ENCODE measurements around the gene STK4. TPM values are rescaled to one million over a fixed set of nuclear protein-coding genes. Genes with fewer than 3 reads are reported as not detected.

STK4 gene
- total RNA-seq, 1 experiment from 2014 or later, result 52.7 TPM

DNA sequence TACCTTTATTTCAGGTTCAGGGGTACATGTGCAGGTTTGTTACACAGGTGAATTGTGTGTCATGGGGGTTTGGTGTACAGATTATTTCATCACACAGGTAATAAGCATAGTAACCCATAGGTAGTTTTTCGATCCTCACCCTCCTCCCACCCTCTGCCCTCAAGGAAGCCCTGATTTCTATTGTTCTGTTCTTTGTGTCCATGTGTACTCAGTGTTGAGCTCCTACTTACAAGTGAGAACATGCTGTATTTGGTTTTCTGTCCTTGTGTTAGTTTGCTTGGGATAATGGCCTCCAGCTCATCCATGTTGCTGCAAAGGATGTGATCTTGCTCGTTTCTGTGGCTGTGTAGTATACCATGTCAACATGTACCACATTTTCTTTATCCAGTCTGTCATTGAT, 66.0 kb downstream of the STK4 start:
- no peak overlapping the region for H3K27ac ChIP-seq (ENCODE audit: low read depth, low read length, poor library complexity, severe bottlenecking)
- peaks cover 17% of the 10 kb centered on the region for H3K4me1 ChIP-seq (ENCODE audit: insufficient read depth, low read length, poor library complexity, severe bottlenecking)
- POLR2A ChIA-PET (ENCODE audit: low non-redundant PET), result no interaction called here
- TF ChIP-seq, protein P1, sequence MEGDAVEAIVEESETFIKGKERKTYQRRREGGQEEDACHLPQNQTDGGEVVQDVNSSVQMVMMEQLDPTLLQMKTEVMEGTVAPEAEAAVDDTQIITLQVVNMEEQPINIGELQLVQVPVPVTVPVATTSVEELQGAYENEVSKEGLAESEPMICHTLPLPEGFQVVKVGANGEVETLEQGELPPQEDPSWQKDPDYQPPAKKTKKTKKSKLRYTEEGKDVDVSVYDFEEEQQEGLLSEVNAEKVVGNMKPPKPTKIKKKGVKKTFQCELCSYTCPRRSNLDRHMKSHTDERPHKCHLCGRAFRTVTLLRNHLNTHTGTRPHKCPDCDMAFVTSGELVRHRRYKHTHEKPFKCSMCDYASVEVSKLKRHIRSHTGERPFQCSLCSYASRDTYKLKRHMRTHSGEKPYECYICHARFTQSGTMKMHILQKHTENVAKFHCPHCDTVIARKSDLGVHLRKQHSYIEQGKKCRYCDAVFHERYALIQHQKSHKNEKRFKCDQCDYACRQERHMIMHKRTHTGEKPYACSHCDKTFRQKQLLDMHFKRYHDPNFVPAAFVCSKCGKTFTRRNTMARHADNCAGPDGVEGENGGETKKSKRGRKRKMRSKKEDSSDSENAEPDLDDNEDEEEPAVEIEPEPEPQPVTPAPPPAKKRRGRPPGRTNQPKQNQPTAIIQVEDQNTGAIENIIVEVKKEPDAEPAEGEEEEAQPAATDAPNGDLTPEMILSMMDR (conservative IDR thresholded peaks at IDR 0.05; ENCODE audit: low read depth, low read length), result no peak
- no peak for TF ChIP-seq EZH2 (IDR thresholded peaks at IDR 0.05; ENCODE audit: borderline replicate concordance, low read depth, low read length, poor library complexity, severe bottlenecking)
- no peaks in the 10 kb centered on the region for H3K9me3 ChIP-seq (ENCODE audit: low read depth, low read length, poor library complexity, severe bottlenecking)
- no peak overlapping the region for H3K4me3 ChIP-seq (ENCODE audit: low read depth, low read length, poor library complexity, severe bottlenecking)
- intact Hi-C loops (cut with micrococcal nuclease; ENCODE audit: unreplicated experiment), result no loop called here
- H3K36me3 ChIP-seq (ENCODE audit: insufficient read depth, low read length, poor library complexity, severe bottlenecking), result no peaks in the 10 kb centered on the region
- no peak for DNase-seq (ENCODE audit: low spot score)
- CTCF ChIA-PET, result no interaction called here
- no TSS peak for BruUV-seq (replicated peaks)
- no peaks in the 10 kb centered on the region for H3K27me3 ChIP-seq (replicated peaks; ENCODE audit: insufficient read depth, low read depth, low read length, poor library complexity)

DNA sequence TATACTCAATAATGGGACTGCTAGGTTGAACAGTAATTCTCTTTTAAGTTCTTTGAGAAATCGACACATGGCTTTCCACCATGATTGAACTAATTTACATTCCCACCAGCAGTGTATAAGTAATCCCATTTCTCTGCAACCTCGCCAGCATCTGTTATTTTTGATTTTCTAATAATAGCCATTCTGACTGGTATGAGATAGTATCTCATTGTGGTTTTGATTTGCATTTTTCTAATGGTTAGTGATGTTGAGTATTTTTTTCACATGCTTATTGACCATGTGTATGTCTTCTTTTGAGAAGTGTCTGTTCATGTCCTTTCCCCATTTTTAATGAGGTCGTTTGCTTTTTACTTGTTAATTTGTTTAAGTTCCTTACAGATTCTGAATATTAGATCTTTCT, 66.5 kb downstream of the STK4 start:
- DNase-seq (ENCODE audit: low spot score), result no peak
- intact Hi-C loops (cut with micrococcal nuclease; ENCODE audit: unreplicated experiment), result no loop called here
- BruUV-seq (replicated peaks), result no TSS peak
- Histone ChIP-seq H3K4me1 (ENCODE audit: insufficient read depth, low read length, poor library complexity, severe bottlenecking) (peaks cover 19% of the 10 kb centered on the region), H3K36me3 (ENCODE audit: insufficient read depth, low read length, poor library complexity, severe bottlenecking) (no peaks in the 10 kb centered on the region), H3K27ac (ENCODE audit: low read depth, low read length, poor library complexity, severe bottlenecking) (no peak overlapping the region), H3K27me3 (replicated peaks; ENCODE audit: insufficient read depth, low read depth, low read length, poor library complexity) (no peaks in the 10 kb centered on the region), H3K9me3 (ENCODE audit: low read depth, low read length, poor library complexity, severe bottlenecking) (no peaks in the 10 kb centered on the region), H3K4me3 (ENCODE audit: low read depth, low read length, poor library complexity, severe bottlenecking) (no peak overlapping the region)
- TF ChIP-seq, protein P1 (conservative IDR thresholded peaks at IDR 0.05; ENCODE audit: low read depth, low read length), result no peak
- no peak for TF ChIP-seq EZH2 (IDR thresholded peaks at IDR 0.05; ENCODE audit: borderline replicate concordance, low read depth, low read length, poor library complexity, severe bottlenecking)
- ChIA-PET POLR2A (ENCODE audit: low non-redundant PET) (no interaction called here), CTCF (no interaction called here)

DNA sequence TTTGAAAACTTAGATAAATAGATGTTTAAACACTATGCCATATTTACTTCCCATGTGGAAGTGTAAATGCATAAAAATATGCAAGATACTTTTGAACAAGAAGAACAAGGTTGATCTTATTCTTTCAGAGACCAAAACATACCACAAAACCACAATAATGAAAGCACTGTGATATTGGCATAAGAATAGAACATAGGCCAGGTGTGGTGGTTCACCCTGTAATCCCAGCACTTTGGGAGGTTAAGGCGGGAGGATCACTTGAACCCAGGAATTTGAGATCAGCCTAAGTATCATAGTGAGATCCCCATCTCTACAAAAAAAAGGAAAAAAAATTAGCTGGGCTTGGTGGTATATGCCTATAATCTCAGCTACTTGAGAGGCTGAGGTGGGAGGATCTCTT, 68.1 kb downstream of the STK4 start:
- TF ChIP-seq, protein P1 (conservative IDR thresholded peaks at IDR 0.05; ENCODE audit: low read depth, low read length), result no peak
- no peak for TF ChIP-seq EZH2 (IDR thresholded peaks at IDR 0.05; ENCODE audit: borderline replicate concordance, low read depth, low read length, poor library complexity, severe bottlenecking)
- no peaks in the 10 kb centered on the region for H3K9me3 ChIP-seq (ENCODE audit: low read depth, low read length, poor library complexity, severe bottlenecking)
- no peaks in the 10 kb centered on the region for H3K27me3 ChIP-seq (replicated peaks; ENCODE audit: insufficient read depth, low read depth, low read length, poor library complexity)
- no peak overlapping the region for H3K4me3 ChIP-seq (ENCODE audit: low read depth, low read length, poor library complexity, severe bottlenecking)
- peaks cover 19% of the 10 kb centered on the region for H3K4me1 ChIP-seq (ENCODE audit: insufficient read depth, low read length, poor library complexity, severe bottlenecking)
- no peak overlapping the region for H3K27ac ChIP-seq (ENCODE audit: low read depth, low read length, poor library complexity, severe bottlenecking)
- no TSS peak for BruUV-seq (replicated peaks)
- H3K36me3 ChIP-seq (ENCODE audit: insufficient read depth, low read length, poor library complexity, severe bottlenecking), result no peaks in the 10 kb centered on the region
- no peak for DNase-seq (ENCODE audit: low spot score)
- POLR2A ChIA-PET (ENCODE audit: low non-redundant PET), result no interaction called here
- CTCF ChIA-PET, result no interaction called here
- intact Hi-C loops (cut with micrococcal nuclease; ENCODE audit: unreplicated experiment), result no loop called here
